ENCODE results near the gene GNPTAB. TPM values are rescaled to one million over a fixed set of nuclear protein-coding genes. Genes with fewer than 3 reads are reported as not detected.

The GNPTAB gene
- total and polyA plus RNA-seq, 2 of the 8 experiments (the other 6 are each of a cell fraction or from before 2014, with no cell fraction given) = 21.5 to 51.3 TPM

GRCh38 chr12:101824831-101825230, 5.9 kb downstream of the GNPTAB start:
- H3K18ac ChIP-seq (ENCODE audit: extremely low read depth, low read length) = no peak overlapping the region; the same call in 1 of the 2 replicates
- no peak overlapping the region for H2BK12ac ChIP-seq (ENCODE audit: low read depth, low read length)
- no peak overlapping the region for H3K56ac ChIP-seq (replicated peaks; ENCODE audit: insufficient read length, low read depth, low read length)
- 55 to 100% methylated on average over 1 to 2 of the region's 2 CpGs for WGBS, 2 experiments (ENCODE audit: extremely low coverage in 1 of 2, insufficient coverage in 1 of 2, insufficient read length in 1 of 2, insufficient replicate concordance in 2 of 2, low coverage in 1 of 2, low lambda C conversion rate in 2 of 2, missing lambda C conversion rate in 1 of 2)
- no peaks in the 10 kb centered on the region for H3K27me3 ChIP-seq (replicated peaks in 1 of 4; ENCODE audit: control insufficient read depth in 3 of 4, extremely low read depth in 1 of 4, insufficient read depth in 3 of 4, low read length in 3 of 4)
- no peak overlapping the region for H2BK15ac ChIP-seq (ENCODE audit: low read length)
- H3K4me3 ChIP-seq (ENCODE audit: extremely low read depth in 1 of 4, insufficient read depth in 2 of 4, low read depth in 3 of 4, low read length in 4 of 4) = peak overlapping the region in 1 of 4 experiments; percentile 20; a peak in 1 of 8 replicates
- H4K8ac ChIP-seq (ENCODE audit: extremely low read depth, insufficient read depth, low read length) = no peak overlapping the region
- no peaks in the 10 kb centered on the region; a peak in 1 of 8 replicates for H3K36me3 ChIP-seq (ENCODE audit: control insufficient read depth in 2 of 4, insufficient read depth in 4 of 4, low read length in 3 of 4)
- no peak overlapping the region for H3K23ac ChIP-seq (ENCODE audit: insufficient read length)
- H2AK5ac ChIP-seq (ENCODE audit: low read depth, low read length) = no peak overlapping the region
- H3K27ac ChIP-seq (ENCODE audit: low read depth, low read length) = no peak overlapping the region
- H3K79me2 ChIP-seq (ENCODE audit: control insufficient read depth in 1 of 2, insufficient read depth in 2 of 2, low read length in 2 of 2) = peaks cover 8 to 76% of the 10 kb centered on the region in 2 experiments
- H3K79me1 ChIP-seq (ENCODE audit: low read depth, low read length) = peaks cover 3% of the 10 kb centered on the region; the same call in 1 of the 2 replicates
- no peak overlapping the region for H4K5ac ChIP-seq (ENCODE audit: insufficient read length, low read depth, low read length)
- no peak for DNase-seq (ENCODE audit: low read depth in 1 of 2, low spot score in 2 of 2)
- no peak for TF ChIP-seq JUN (IDR thresholded peaks at IDR 0.05; ENCODE audit: low read depth, low read length)
- TF ChIP-seq BACH1 (IDR thresholded peaks at IDR 0.05; ENCODE audit: low read length) = no peak
- TF ChIP-seq GTF2F1 (IDR thresholded peaks at IDR 0.05; ENCODE audit: borderline replicate concordance, low read depth, low read length) = no peak
- TF ChIP-seq EZH2 (IDR thresholded peaks at IDR 0.05; ENCODE audit: low read depth, low read length, severe bottlenecking) = no peak
- no peak for TF ChIP-seq SIN3A (conservative IDR thresholded peaks at IDR 0.05 in 1 of 2, IDR thresholded peaks at IDR 0.05 in 1 of 2; ENCODE audit: low read depth in 1 of 2, low read length in 2 of 2)
- no peak for TF ChIP-seq SIRT6 (IDR thresholded peaks at IDR 0.05; ENCODE audit: low read length)
- TF ChIP-seq CHD2 (IDR thresholded peaks at IDR 0.05; ENCODE audit: low read length) = no peak
- H2BK120ac ChIP-seq (replicated peaks; ENCODE audit: low read depth, low read length) = no peak overlapping the region
- H3K4ac ChIP-seq (replicated peaks; ENCODE audit: insufficient read length, low read depth, low read length) = no peak overlapping the region
- peaks cover 4% of the 10 kb centered on the region for H3K23me2 ChIP-seq (ENCODE audit: low read depth, low read length)
- ChIA-PET CTCF (ENCODE audit: partially characterized antibody) (interaction anchor here (0.6 to 12.7 kb wide), 15 partner anchors 9 to 417 kb away, joined by 3 to 190 read pairs (median 6); partner anchors contain the start of gene ARL1), POLR2A (ENCODE audit: partially characterized antibody) (interaction anchor here (0.9 to 1.7 kb wide), 3 partner anchors 11 to 65 kb away, joined by 3 to 4 read pairs (median 3); no protein-coding TSS in a partner anchor)
- H3K4me2 ChIP-seq (ENCODE audit: insufficient read depth in 1 of 2, low read depth in 2 of 2, low read length in 2 of 2) = peak overlapping the region; percentile 6 to 52; a peak in 2 of 4 replicates
- peaks cover 0 to 1% of the 10 kb centered on the region in 2 experiments for H4K20me1 ChIP-seq (replicated peaks in 1 of 2; ENCODE audit: control insufficient read depth in 1 of 2, insufficient read depth in 2 of 2, low read length in 2 of 2)
- H3K9me3 ChIP-seq (ENCODE audit: insufficient read depth in 2 of 2, low read depth in 1 of 2, low read length in 1 of 2) = no peaks in the 10 kb centered on the region
- H3K4me1 ChIP-seq (replicated peaks in 1 of 4; ENCODE audit: control insufficient read depth in 3 of 4, insufficient read depth in 4 of 4, low read length in 3 of 4) = peaks cover 6 to 33% (median 22%) of the 10 kb centered on the region in 4 experiments
- H2AFZ ChIP-seq (ENCODE audit: low read length) = no peak overlapping the region
- FAIRE-seq = no peak
- no peak overlapping the region for H2BK20ac ChIP-seq (ENCODE audit: low read length)
- no peak overlapping the region for H3K14ac ChIP-seq (ENCODE audit: insufficient read length)
- no peak overlapping the region for H3K9ac ChIP-seq (replicated peaks in 1 of 4; ENCODE audit: extremely low read depth in 1 of 4, low read depth in 3 of 4, low read length in 3 of 4)
- H4K91ac ChIP-seq (replicated peaks; ENCODE audit: insufficient read length, low read length) = no peak overlapping the region
- no peak overlapping the region for H2BK5ac ChIP-seq (ENCODE audit: low read depth, low read length)
